Measurements from ENCODE around the gene ABHD16A. TPM values are rescaled to one million over a fixed set of nuclear protein-coding genes. Genes with fewer than 3 reads are reported as not detected.
A peak's percentile ranks its signal among the peaks of the same experiment; 100 is the strongest.

Gene ABHD16A
- polyA plus RNA-seq, 1 donor from 2014 or later: 130 TPM

DNA sequence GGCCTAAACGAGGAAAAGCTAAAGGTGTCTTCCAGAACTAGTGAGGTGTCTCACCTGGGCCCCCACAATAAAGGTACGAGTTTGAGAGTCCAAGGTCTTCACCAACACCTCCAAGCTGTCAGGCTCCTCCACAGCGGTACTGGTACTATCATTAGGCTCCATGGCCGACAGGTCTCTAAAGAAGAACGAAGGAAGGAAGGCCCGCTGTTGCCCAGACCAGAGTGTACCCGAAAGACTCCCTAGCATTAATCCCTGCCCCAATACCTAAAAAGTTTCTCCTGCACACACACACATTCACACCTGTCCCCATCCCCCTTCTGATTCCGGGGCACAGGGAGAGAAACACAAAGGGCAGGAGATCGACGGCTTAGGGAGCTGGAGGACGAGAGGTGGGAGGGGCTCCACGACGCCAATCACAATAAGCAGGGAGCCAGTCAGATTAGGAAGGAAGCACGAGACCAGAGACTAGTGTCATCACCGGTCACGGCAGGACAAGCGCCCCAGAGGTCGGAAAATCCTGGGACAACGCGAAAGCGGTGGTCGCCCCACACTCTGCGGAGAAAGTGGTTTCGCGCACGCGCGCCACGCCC lies 51.4 kb downstream of the ABHD16A start:
- peaks cover 31% of the 10 kb centered on the region for H3K79me2 ChIP-seq (replicated peaks; ENCODE audit: insufficient read depth, low read length)

DNA sequence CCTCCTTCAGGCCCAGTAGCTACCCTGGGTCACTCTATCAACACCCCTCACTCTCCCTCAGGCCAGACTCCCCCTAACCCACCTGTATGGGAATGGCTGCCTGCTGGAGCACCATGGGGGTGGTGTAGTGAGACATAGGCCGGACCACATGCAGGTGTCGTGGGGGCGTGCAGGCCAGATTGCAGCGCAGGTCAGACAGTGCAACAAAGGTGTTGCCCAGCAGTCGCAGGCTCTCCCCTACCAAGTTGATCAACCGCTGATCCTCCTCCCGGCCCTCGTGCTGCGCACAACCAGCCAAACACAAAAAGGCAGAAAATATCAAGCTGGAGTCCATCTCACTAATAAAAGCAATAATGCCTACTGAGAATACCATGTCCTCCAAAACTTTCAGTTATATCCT lies 57.8 kb downstream of the ABHD16A start:
- H3K4me3 ChIP-seq (ENCODE audit: low read length): no peak overlapping the region
- no peaks in the 10 kb centered on the region for H3K27me3 ChIP-seq (ENCODE audit: insufficient read depth, low read depth, low read length)
- H3K79me2 ChIP-seq (replicated peaks; ENCODE audit: insufficient read depth, low read length): peaks cover 17% of the 10 kb centered on the region
- no peak overlapping the region for H3K4me2 ChIP-seq (ENCODE audit: low read length)
- H2AFZ ChIP-seq (ENCODE audit: low read depth, low read length): no peak overlapping the region
- H3K9me2 ChIP-seq (ENCODE audit: insufficient read depth, low read length): no peaks in the 10 kb centered on the region
- H3K36me3 ChIP-seq (ENCODE audit: insufficient read depth, low read length): no peaks in the 10 kb centered on the region
- H3K27ac ChIP-seq (ENCODE audit: low read length): no peak overlapping the region
- H3K9ac ChIP-seq (ENCODE audit: low read length): no peak overlapping the region
- H3F3A ChIP-seq (ENCODE audit: insufficient read depth, low read length, poor library complexity, severe bottlenecking): no peaks in the 10 kb centered on the region
- H4K20me1 ChIP-seq (ENCODE audit: insufficient read depth): no peaks in the 10 kb centered on the region
- no peaks in the 10 kb centered on the region for H3K9me3 ChIP-seq (ENCODE audit: low read length)
- TF ChIP-seq TAF1 (IDR thresholded peaks at IDR 0.05; ENCODE audit: low read depth): no peak
- no peak for TF ChIP-seq SMC3 (conservative IDR thresholded peaks at IDR 0.05; ENCODE audit: poor library complexity)
- no peak for TF ChIP-seq RAD21 (conservative IDR thresholded peaks at IDR 0.05)
- TF ChIP-seq EP300 (conservative IDR thresholded peaks at IDR 0.05; ENCODE audit: poor library complexity, severe bottlenecking): no peak
- TF ChIP-seq POLR2AphosphoS5 (IDR thresholded peaks at IDR 0.05): no peak
- no peak for TF ChIP-seq EZH2 (IDR thresholded peaks at IDR 0.05; ENCODE audit: borderline replicate concordance, insufficient read depth, low read length, poor library complexity, severe bottlenecking)
- no peak for TF ChIP-seq MXI1 (conservative IDR thresholded peaks at IDR 0.05; ENCODE audit: poor library complexity, severe bottlenecking)
- no peak for TF ChIP-seq CTCF (IDR thresholded peaks at IDR 0.05; ENCODE audit: poor library complexity, severe bottlenecking)

More for the DNA sequence above, 51.4 kb downstream of the ABHD16A start:
- Histone ChIP-seq H3K9ac (ENCODE audit: low read length) (peak overlapping the region; percentile 90), H3K27me3 (ENCODE audit: insufficient read depth, low read depth, low read length) (no peaks in the 10 kb centered on the region), H3K4me3 (ENCODE audit: low read length) (peak overlapping the region; percentile 72), H4K20me1 (ENCODE audit: insufficient read depth) (no peaks in the 10 kb centered on the region), H3F3A (ENCODE audit: insufficient read depth, low read length, poor library complexity, severe bottlenecking) (peaks cover 3% of the 10 kb centered on the region), H3K27ac (ENCODE audit: low read length) (peak overlapping the region; percentile 98), H3K9me3 (ENCODE audit: low read length) (no peaks in the 10 kb centered on the region), H2AFZ (ENCODE audit: low read depth, low read length) (peak overlapping the region; percentile 56), H3K4me2 (ENCODE audit: low read length) (peak overlapping the region; percentile 99), H3K36me3 (ENCODE audit: insufficient read depth, low read length) (no peaks in the 10 kb centered on the region), H3K9me2 (ENCODE audit: insufficient read depth, low read length) (no peaks in the 10 kb centered on the region)
- TF ChIP-seq, protein P1, sequence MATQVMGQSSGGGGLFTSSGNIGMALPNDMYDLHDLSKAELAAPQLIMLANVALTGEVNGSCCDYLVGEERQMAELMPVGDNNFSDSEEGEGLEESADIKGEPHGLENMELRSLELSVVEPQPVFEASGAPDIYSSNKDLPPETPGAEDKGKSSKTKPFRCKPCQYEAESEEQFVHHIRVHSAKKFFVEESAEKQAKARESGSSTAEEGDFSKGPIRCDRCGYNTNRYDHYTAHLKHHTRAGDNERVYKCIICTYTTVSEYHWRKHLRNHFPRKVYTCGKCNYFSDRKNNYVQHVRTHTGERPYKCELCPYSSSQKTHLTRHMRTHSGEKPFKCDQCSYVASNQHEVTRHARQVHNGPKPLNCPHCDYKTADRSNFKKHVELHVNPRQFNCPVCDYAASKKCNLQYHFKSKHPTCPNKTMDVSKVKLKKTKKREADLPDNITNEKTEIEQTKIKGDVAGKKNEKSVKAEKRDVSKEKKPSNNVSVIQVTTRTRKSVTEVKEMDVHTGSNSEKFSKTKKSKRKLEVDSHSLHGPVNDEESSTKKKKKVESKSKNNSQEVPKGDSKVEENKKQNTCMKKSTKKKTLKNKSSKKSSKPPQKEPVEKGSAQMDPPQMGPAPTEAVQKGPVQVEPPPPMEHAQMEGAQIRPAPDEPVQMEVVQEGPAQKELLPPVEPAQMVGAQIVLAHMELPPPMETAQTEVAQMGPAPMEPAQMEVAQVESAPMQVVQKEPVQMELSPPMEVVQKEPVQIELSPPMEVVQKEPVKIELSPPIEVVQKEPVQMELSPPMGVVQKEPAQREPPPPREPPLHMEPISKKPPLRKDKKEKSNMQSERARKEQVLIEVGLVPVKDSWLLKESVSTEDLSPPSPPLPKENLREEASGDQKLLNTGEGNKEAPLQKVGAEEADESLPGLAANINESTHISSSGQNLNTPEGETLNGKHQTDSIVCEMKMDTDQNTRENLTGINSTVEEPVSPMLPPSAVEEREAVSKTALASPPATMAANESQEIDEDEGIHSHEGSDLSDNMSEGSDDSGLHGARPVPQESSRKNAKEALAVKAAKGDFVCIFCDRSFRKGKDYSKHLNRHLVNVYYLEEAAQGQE (IDR thresholded peaks at IDR 0.05; ENCODE audit: borderline replicate concordance): peak; percentile 62
- TF ChIP-seq POLR2AphosphoS5 (IDR thresholded peaks at IDR 0.05) (peak; percentile 67), EP300 (conservative IDR thresholded peaks at IDR 0.05; ENCODE audit: poor library complexity, severe bottlenecking) (no peak), CTCF (IDR thresholded peaks at IDR 0.05; ENCODE audit: poor library complexity, severe bottlenecking) (no peak), EZH2 (IDR thresholded peaks at IDR 0.05; ENCODE audit: borderline replicate concordance, insufficient read depth, low read length, poor library complexity, severe bottlenecking) (no peak), SMC3 (conservative IDR thresholded peaks at IDR 0.05; ENCODE audit: poor library complexity) (no peak), MXI1 (conservative IDR thresholded peaks at IDR 0.05; ENCODE audit: poor library complexity, severe bottlenecking) (no peak), TAF1 (IDR thresholded peaks at IDR 0.05; ENCODE audit: low read depth) (peak; percentile 65), RAD21 (conservative IDR thresholded peaks at IDR 0.05) (no peak)

All from neural cell (in vitro differentiated cells).